SK-N-SH treated with all-trans-retinoic acid at 6 μM for 48 hours (cell line): ENCODE measurements around the gene FZD2.

Experiments used
- ATAC-seq: fragments of 200-7000 bp; cut with Tn5 transposase; 3 replicates; pipeline ENCODE4 v1.9.1; 2020; ENCODE audit warnings: mild to moderate bottlenecking, moderate library complexity
- BACH2 ChIP-seq: fragments of 250-450 bp; sonication (Bioruptor Pico); IDR thresholded peaks from 2 replicates; pipeline ENCODE4 v1.9.0; 2021; ENCODE audit warnings: mild to moderate bottlenecking, borderline replicate concordance
- CSDC2 ChIP-seq: fragments of 250-450 bp; sonication (Bioruptor Pico); IDR thresholded peaks from 2 replicates; pipeline ENCODE4 v1.5.0; 2020; ENCODE audit warnings: mild to moderate bottlenecking, moderate library complexity
- GLIS3 ChIP-seq: fragments of 250-450 bp; sonication (Bioruptor Pico); IDR thresholded peaks from 2 replicates; pipeline ENCODE4 v1.5.0; 2020; ENCODE audit warnings: mild to moderate bottlenecking, moderate library complexity
- ISL1 ChIP-seq: fragments of 250-450 bp; sonication (Bioruptor Pico); IDR thresholded peaks from 2 replicates; pipeline ENCODE4 v2.1.2; 2022; ENCODE audit warnings: mild to moderate bottlenecking, moderate library complexity
- POU6F1 ChIP-seq: fragments of 250-450 bp; sonication (Bioruptor Pico); IDR thresholded peaks from 2 replicates; pipeline ENCODE4 v1.8.0; 2021; ENCODE audit warnings: low read depth, mild to moderate bottlenecking, moderate library complexity, borderline replicate concordance
- SNAI2 ChIP-seq: fragments of 250-450 bp; sonication (Bioruptor Pico); IDR thresholded peaks from 2 replicates; pipeline ENCODE4 v1.5.0; 2020; ENCODE audit warnings: mild to moderate bottlenecking, moderate library complexity
- TOX ChIP-seq: fragments of 250-450 bp; sonication (Bioruptor Pico); IDR thresholded peaks from 2 replicates; pipeline ENCODE4 v1.8.0; 2021; ENCODE audit warnings: mild to moderate bottlenecking, moderate library complexity, borderline replicate concordance
- TSHZ2 ChIP-seq: fragments of 250-450 bp; sonication (Bioruptor Pico); IDR thresholded peaks from 2 replicates; pipeline ENCODE4 v1.5.0; 2020; ENCODE audit warnings: mild to moderate bottlenecking, moderate library complexity
- ZFP3 ChIP-seq: fragments of 250-450 bp; sonication (Bioruptor Pico); IDR thresholded peaks from 2 replicates; pipeline ENCODE4 v1.5.0; 2020; ENCODE audit warnings: mild to moderate bottlenecking, moderate library complexity
- ZFP30 ChIP-seq: fragments of 450-650 bp; formaldehyde crosslinking; IDR thresholded peaks from 2 replicates; pipeline ENCODE4 v1.5.0; 2022; ENCODE audit warnings: mild to moderate bottlenecking, moderate library complexity
- ZNF565 ChIP-seq: fragments of 450-650 bp; formaldehyde crosslinking; conservative IDR thresholded peaks from 2 replicates; pipeline ENCODE4 v1.5.0; 2020; ENCODE audit warnings: low read depth, mild to moderate bottlenecking, moderate library complexity
- ZNF70 ChIP-seq: fragments of 450-650 bp; formaldehyde crosslinking; IDR thresholded peaks from 2 replicates; pipeline ENCODE4 v1.5.0; 2020; ENCODE audit warnings: mild to moderate bottlenecking, moderate library complexity
- TF ChIP-seq, protein P1 (sequence below): fragments of 250-450 bp; sonication (Bioruptor Pico); IDR thresholded peaks from 2 replicates; pipeline ENCODE4 v1.5.1; 2021; ENCODE audit warnings: mild to moderate bottlenecking, moderate library complexity
- TF ChIP-seq, protein P2 (sequence below): fragments of 250-450 bp; sonication (Bioruptor Pico); IDR thresholded peaks from 2 replicates; pipeline ENCODE4 v1.5.1; 2020; ENCODE audit warnings: low read depth, mild to moderate bottlenecking, moderate library complexity

The FZD2 gene

GRCh38 chr17:44568945-44569858 lies 11.9 kb downstream of the FZD2 start (continued):
- TF ChIP-seq CSDC2 = no peak
- no peak for TF ChIP-seq ZFP30 (CRISPR knock-in tag)

- ATAC-seq = no peak
- TF ChIP-seq BACH2 (CRISPR knock-in tag) = no peak
- no peak for TF ChIP-seq ISL1
- no peak for TF ChIP-seq ZFP30 (CRISPR knock-in tag)
- TF ChIP-seq POU6F1 (CRISPR knock-in tag) = no peak
- TF ChIP-seq, protein P1, sequence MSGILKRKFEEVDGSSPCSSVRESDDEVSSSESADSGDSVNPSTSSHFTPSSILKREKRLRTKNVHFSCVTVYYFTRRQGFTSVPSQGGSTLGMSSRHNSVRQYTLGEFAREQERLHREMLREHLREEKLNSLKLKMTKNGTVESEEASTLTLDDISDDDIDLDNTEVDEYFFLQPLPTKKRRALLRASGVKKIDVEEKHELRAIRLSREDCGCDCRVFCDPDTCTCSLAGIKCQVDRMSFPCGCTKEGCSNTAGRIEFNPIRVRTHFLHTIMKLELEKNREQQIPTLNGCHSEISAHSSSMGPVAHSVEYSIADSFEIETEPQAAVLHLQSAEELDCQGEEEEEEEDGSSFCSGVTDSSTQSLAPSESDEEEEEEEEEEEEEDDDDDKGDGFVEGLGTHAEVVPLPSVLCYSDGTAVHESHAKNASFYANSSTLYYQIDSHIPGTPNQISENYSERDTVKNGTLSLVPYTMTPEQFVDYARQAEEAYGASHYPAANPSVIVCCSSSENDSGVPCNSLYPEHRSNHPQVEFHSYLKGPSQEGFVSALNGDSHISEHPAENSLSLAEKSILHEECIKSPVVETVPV (CRISPR knock-in tag) = no peak
- TF ChIP-seq TOX (CRISPR knock-in tag) = no peak
- TF ChIP-seq, all 23 proteins: peak for 0
Measured at GRCh38 chr17:44572801-44573200, 15.5 kb downstream of the FZD2 start.

- no peak for ATAC-seq
- TF ChIP-seq TSHZ2 = no peak
- no peak for TF ChIP-seq ISL1
- TF ChIP-seq ZNF565 (CRISPR knock-in tag) = no peak
- TF ChIP-seq, all 23 proteins: peak for 0
Measured at GRCh38 chr17:44575403-44575802, 18.1 kb downstream of the FZD2 start.

- no peak for ATAC-seq
Measured at GRCh38 chr17:44578947-44579346, 21.7 kb downstream of the FZD2 start.

GRCh38 chr17:44581868-44582267 lies 24.6 kb downstream of the FZD2 start:
- TF ChIP-seq ZNF70 (CRISPR knock-in tag) (no peak), ZFP30 (CRISPR knock-in tag) (no peak), GLIS3 (no peak), ZNF565 (CRISPR knock-in tag) (no peak), ZFP3 (CRISPR knock-in tag) (no peak), SNAI2 (CRISPR knock-in tag) (no peak), CSDC2 (no peak)
- TF ChIP-seq, protein P2, sequence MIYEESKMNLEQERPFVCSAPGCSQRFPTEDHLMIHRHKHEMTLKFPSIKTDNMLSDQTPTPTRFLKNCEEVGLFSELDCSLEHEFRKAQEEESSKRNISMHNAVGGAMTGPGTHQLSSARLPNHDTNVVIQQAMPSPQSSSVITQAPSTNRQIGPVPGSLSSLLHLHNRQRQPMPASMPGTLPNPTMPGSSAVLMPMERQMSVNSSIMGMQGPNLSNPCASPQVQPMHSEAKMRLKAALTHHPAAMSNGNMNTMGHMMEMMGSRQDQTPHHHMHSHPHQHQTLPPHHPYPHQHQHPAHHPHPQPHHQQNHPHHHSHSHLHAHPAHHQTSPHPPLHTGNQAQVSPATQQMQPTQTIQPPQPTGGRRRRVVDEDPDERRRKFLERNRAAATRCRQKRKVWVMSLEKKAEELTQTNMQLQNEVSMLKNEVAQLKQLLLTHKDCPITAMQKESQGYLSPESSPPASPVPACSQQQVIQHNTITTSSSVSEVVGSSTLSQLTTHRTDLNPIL (CRISPR knock-in tag) = no peak
- TF ChIP-seq, all 23 proteins: peak for 0
- ATAC-seq = peak; percentile 85

More at GRCh38 chr17:44578947-44579346, 21.7 kb downstream of the FZD2 start:
- TF ChIP-seq, protein P1 (CRISPR knock-in tag) = no peak
- TF ChIP-seq, all 23 proteins: peak for 0
